Stimulated activated naive CD4-positive, alpha-beta T cell (primary cell): ENCODE measurements around the gene CREB3.

Experiments used
- DNase-seq, 6 experiments: peaks; one replicate each; lab custom pipeline; 2025; lab: John Stamatoyannopoulos, UW

Gene CREB3

DNA sequence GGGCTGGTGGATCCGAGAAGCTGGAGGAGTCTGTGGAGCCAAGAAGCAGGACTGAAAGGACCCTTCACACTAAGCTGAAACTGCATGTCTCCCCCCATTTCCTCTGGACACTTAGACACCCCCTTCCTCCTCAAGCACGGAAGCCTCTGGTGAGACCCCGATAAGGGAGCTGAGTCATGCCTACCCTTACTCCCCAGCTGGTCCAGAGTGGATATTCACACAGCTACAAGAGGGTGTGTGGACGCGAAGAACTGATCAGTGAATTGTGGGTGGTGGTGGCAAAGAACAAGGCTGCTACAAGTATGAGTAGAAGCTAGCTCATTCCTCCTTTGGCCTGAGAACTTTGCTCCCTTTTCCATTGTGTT is 4.8 kb upstream of the CREB3 start:
- no peak for DNase-seq

DNA sequence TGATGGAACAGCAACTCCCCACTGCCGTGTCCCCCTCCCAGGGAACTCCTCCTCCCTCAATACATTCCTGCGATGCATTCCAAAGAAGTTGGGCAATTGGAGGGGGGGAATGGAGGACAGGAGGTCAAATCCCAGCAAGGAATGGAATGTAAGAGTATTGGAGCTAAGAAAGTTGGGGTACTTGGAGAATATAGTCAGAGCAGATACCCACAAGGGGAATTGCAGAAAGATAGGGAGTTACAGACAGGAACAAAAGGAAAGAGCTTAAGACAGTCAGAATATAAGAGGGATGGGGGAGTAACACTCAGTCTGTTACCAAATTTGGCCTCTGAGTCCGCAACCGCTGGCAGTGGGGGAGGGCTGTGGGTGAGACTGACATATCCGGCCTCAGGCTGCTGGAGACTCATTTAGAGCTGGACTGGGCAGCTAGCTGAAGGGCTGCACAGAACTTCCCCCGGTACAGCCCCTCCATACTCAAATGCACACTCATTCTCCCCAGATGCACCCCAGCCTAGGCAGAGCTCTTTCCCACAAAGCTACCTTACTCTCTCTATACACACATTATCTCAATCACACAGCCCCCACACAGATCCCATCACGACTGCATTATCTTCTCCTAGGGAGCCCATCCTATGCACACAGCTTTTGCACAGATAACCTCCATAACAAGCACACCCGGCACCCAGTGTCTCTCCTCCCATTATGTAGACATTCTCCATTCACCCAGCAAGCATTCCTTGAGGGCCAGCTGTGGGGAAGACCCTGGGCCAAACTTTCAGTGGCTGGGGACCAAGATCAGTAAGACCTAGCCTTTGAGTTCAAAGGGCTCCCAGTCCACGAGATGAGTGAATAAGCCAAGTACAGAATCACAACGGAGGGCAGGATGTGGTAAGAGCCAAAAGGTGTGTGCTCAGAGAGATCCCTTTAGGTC is 4.2 kb upstream of the CREB3 start:
- peak in 2 of 6 experiments; percentile 16 to 32 for DNase-seq

DNA sequence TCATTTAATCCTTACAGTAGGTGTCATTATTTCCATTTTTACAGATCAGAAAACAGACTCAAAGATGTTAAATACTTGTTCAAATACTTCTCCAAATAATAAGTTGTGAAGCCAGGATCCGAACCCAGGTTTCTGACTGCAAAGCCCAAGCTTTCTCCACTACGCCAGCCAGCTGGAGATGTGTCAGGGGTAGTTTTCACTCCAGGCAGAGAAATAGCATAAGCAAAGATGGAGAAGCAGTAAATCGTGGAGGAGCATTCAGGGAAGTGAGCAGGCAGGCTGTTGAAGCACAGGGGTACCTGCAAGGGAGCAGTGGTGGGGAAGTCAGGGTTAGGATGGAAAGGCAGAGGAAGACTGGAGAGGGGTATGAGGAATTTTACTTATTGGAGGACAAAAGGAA is 3.4 kb upstream of the CREB3 start:
- no peak for DNase-seq

DNA sequence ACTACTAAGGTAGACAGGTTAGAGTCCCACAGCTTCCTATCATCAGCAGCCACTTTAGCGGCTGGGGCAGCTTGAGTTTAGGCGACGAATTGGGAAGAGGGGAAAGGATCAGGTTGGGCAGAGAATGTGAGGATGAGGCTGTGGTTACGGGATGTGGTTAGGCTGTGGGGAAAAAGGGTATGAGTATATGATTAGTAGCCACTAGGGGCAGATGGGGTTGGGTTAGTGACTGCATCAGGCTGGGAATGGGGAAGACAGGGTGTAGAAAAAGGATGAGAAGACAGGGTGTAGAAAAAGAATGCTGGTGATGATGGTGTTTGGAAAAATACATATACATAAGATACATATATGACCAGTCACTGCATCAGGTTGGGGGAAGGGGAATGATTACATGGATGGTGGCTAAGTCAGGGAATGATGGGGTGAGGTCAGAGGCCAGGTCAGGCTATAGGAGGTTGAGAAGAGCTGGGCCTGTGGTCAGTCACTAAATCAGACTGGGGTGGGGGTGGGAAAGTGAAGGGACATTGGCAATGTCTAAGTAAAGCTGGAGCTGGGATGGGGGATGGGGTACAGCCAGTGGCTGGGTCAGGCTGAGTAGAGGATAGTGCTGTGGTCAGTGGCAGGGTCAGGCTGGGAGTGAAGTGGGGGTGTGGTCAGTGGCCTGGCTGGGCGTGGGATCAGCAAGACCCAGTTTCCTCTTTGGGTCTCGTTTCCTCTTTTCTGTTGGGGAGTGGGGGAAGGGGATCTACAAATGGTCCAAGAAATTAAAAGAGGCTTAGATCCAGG is 2.6 kb upstream of the CREB3 start:
- peak in 1 of 6 experiments; percentile 13 for DNase-seq

DNA sequence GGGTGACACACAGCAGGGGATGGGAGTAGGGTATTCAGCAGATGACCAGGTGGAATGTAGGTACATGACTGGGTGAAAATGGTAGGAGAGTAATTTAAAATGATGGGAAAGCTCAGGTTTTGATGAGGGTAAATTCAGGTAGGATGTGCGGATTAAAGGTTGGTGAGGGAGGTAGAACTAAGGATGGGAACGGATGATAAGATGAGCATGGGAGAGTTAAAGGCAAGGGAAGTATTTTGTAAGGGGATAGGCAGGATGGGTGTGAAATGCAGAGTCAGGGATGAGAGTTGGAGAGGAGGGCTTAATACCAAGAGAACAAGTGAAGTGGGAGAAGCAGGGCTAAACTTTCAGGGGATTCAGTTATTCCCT is 2.0 kb upstream of the CREB3 start:
- DNase-seq = no peak

DNA sequence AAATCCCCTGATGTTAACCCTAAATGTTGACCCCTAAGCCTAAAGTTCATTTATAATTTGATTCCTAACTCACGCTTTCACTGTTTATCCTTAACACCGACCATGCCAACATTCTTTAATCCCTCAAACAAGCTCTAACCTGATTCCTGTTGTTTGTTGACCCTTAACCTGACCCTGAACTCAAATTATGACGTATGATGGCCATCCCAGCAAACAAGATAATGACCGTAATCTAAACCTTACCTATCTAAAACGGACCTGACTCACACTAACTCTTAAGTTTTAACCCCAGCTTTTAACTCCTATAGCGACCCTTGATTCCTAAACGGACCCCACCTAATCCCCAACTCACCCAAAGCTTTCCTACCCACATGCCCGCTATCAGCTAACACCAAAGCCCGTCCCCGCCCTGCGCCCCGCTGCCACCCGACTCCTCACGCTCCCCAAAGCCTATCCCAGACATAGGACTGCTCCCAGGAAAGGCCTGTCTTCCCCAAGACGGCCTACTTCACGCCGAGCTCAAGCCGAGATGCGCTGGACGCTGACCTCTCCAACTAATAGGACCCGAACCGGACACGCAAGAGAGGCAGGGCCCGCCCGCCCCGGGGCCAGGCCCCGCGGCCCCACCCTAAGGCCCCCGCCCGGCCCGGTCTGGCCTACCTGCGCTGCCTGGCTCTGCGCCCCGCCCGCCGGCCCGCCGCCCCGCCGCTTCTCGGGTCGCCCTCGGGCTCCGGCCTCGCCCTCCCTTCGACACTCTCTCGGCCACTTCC is 866 bp upstream of the CREB3 start:
- peak in 2 of 6 experiments; percentile 42 to 43 for DNase-seq

DNA sequence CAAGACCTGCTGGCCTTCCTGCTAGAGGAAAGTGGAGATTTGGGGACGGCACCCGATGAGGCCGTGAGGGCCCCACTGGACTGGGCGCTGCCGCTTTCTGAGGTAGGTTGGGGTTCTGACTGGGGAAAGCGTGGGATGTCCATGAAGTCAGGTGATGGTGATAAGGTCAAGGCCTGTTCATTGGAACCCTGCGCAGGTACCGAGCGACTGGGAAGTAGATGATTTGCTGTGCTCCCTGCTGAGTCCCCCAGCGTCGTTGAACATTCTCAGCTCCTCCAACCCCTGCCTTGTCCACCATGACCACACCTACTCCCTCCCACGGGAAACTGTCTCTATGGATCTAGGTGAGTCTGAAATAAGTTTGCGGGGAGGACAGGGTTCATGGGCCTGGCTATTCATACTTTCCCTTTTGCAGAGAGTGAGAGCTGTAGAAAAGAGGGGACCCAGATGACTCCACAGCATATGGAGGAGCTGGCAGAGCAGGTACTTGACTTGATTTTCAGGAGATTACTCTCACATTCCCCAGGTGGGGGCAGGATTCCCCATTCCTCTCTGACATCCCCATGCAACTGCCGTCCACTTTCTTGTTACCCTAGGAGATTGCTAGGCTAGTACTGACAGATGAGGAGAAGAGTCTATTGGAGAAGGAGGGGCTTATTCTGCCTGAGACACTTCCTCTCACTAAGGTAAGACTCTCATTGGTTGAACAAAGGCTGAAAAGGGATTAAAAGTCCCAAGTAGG is 505 bp downstream of the CREB3 start:
- peak in 2 of 6 experiments; percentile 16 for DNase-seq

DNA sequence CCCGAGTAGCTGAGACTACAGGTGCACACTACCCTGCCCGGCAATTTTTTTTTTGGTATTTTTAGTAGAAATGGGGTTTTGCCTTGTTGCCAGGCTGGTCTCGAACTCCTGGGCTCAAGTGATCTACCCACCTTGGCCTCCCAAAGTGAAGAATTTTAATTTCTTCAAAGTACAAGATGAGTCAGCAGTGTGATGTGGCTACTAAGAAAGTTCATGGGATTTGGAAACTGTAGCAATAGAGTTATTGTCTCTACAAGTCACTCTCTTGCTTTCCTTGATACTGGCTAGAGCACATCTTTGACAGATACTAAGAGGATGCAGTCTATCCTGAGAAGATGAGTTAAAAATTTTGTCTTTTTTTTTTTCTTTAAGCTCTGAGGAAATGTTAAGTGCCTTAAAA is 1.6 kb downstream of the CREB3 start:
- no peak for DNase-seq

DNA sequence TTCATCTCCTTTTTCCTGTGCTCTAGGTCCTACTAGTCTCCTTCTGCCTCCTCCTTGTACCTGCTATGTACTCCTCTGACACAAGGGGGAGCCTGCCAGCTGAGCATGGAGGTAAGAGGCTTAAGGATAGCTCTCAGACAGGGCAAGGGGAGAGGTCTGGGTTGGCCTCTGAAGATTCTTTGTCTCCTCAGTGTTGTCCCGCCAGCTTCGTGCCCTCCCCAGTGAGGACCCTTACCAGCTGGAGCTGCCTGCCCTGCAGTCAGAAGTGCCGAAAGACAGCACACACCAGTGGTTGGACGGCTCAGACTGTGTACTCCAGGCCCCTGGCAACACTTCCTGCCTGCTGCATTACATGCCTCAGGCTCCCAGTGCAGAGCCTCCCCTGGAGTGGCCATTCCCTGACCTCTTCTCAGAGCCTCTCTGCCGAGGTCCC is 3.8 kb downstream of the CREB3 start:
- peak; percentile 30 to 72 (median 58) for DNase-seq

DNA sequence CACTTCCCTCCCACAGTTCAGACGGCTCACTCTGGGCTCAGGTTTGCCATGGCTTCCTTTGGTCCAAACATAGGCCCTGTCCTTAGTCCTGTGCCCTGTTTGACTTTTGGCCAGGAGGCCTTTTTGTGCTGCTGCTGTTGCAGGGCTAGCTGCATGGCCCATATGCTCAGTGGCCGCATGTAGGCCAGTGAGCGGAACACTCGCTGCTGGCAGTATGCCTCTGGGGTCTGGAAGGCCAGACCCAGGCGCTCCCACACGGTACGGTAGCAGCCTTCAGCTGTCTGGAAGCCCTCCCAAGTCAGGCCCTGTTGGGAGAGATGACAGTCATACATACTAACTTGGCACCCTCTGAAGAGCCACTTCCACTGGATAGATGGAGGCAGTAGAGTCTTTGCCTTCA is 4.7 kb downstream of the CREB3 start:
- no peak for DNase-seq

DNA sequence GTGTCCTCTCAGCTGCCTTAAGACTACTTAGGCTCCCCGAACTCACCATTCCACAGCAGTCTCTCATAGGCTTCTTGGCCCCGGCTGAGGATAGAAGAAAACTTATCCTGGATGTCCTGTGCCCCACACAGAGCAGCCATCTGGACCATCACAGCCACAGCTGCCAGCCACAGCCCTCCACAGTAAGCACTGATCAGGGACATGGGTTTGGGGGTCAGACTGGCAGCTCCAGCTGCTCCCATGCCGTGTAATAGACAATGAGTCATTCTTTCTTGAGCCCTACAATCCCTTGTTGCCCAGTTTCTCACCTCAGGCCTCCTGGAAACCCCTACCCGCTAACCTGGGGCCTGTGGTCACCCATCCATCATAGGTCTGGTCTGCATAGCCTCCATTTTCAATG is 5.7 kb downstream of the CREB3 start:
- no peak for DNase-seq

DNA sequence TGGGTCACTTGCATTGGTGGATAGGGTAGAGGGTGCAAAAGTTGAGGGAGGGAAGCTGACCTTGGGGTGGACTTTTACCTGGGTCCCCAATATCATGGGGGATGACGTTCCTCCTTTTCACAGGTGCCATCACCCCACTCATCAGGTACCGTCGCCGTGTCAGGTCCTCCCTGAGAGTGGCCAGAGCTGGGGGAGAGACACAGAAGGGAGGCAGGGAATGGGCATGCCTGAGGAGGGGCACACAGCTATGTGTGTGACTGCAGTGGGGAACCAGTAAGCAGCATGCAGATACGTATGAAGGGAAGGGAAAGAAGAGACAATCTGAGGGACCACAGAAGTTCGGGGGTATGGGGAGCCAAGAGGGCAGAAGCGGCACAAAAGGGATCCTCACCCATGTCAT is 6.5 kb downstream of the CREB3 start:
- DNase-seq = no peak

DNA sequence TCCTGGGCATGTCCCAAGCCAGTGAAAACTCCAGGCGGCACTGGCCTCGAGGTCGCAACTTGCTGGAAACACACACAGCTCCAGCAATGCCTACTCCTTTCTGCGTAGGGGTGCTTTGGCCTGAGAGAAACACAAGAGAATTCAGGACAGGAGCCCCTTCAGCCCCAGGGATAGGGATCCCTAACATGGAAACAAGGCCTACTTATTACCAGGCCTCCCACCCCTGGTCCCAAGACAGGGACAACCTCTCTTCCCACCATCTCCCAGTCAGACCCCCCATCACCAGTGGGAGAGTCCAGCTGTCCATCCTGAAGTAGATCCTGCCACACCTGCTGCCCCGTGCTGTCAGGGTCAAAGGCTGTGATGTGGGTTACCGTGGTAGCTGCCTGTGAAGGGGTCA is 7.8 kb downstream of the CREB3 start:
- DNase-seq = no peak

DNA sequence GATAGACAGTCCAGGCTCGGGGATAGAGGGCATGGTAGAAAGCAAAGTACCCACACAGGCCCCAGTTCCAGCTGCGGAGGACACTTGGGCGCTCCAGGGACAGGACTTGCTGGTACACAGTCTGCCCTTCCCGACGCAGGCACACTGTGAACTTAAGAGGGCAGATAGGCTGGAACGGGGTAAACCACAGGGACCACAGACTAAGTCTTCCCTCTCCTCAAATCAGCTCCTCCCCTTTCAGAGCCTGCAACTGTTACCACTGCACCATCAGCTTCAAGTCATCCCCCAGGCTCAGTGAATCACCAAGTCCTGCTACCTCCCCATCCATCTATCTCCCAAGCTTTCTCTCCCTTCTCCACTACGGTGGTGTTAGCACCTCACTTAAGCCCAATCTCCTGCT is 9.3 kb downstream of the CREB3 start:
- no peak for DNase-seq

DNA sequence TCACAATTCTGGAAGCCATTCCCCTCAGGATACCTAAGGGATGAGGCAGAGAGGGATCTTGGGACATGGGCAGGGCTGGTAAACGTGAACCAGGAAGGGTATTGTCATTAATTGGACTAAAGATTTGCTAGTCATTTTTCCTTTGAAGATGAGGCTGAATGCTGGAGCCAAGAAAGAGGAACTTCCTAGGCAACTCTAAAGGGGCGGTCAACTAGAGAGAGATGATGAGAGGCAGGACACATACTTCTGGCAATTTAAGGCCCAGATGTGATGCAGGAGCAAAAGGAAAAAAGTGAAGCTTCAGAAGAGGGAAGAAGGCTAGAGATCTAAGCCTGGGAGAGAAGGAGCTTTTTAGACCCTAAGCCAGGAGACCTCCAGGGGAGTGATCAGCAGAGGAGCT is 11.0 kb downstream of the CREB3 start:
- no peak for DNase-seq

DNA sequence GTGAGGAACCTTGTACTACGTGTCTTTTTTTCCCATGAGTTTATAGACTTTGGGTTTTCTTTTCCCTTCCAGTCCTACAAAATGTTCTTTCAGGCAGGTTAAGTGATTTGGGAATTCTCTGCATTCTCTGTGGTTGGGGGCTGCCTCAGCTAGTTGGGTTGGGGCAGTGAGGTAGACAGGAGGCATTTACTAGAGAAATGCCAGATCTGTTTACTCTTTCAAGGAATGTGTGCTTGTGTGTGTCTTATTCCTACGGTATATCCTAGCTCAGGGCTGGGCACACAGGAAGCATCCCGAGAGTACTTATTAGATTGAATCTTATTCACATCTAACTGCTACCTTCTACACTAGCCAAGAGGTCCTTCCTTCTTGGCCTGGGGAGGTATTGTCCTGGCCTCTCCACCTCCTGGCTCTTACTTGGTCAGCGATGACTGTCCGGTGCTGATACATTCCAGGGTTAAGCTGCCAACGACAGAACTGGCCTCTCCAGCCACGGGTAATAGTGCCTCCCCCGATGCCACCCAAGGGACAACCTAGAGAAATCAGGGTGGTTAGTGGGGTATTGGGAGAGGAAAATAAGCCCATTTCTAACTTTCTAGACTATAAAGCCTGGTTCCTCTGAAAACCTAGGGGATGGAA is 11.5 kb downstream of the CREB3 start:
- no peak for DNase-seq

DNA sequence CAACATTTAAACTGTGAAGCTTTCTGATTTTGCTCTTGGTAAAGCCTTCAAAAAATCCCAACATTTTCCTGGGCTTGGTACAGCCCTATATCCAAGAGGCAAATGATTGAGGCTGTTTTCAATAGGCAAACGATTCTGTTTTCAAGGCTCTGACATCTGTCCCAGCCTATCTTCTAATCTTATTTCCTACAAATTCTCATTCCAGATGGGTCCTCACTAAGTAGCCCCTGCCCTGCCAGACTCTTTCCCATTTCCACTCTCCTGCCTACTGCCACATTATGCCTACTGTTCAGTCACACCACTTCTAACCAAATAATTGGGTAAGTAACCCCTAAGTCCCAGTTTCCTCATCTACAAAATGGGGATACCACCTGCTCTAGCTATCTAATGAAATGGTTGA is 13.1 kb downstream of the CREB3 start:
- DNase-seq = no peak

DNA sequence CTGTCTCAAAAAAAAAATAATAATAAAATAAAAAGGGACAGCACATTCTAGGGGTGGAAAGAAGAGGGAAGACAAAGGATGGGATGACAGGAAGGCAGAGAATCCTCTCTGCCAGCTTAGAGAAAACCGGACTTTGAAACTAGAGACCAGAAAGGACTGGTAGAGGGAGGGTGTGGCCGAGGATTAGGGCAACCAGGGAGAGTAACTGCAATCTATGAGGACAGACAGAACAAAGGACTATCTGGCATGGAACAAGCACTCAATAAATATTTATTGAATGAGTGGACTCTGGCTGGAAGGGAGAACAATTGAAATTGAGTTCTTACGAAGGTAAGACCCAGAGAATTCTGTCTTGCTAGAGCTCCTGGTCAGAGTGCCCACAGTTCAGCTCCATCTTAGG is 14.1 kb downstream of the CREB3 start:
- no peak for DNase-seq

DNA sequence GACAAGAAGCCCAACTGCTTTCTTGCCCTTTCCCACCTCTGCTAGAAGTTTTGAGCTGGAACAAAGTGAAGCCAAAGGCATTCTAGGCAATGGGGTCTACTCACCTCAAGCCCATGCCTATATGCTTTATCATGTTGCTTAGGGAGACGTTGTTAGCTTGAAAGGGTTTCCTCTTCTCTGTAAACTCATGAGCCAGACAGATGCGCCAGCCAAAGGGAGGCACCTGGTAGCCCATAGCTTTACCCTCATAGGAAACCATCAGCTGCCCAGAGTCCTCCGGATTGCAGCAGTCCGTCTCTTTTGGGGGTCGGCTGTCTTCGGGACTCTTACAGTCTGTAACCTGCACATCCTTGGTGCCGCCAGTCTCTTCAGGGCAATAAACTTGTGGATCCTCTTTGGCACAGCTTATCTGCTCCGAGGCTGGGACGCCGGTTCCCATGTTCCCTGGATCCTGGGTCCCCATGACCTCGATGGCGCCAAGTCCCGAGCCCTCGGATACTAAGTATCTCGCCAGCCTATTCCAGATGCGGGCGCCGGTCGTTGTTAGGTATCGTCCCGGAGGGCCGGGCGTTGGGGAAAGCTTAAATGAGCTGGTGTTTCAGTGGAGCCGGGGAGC is 15.9 kb downstream of the CREB3 start:
- DNase-seq = peak in 3 of 6 experiments; percentile 18 to 54 (median 50)

DNA sequence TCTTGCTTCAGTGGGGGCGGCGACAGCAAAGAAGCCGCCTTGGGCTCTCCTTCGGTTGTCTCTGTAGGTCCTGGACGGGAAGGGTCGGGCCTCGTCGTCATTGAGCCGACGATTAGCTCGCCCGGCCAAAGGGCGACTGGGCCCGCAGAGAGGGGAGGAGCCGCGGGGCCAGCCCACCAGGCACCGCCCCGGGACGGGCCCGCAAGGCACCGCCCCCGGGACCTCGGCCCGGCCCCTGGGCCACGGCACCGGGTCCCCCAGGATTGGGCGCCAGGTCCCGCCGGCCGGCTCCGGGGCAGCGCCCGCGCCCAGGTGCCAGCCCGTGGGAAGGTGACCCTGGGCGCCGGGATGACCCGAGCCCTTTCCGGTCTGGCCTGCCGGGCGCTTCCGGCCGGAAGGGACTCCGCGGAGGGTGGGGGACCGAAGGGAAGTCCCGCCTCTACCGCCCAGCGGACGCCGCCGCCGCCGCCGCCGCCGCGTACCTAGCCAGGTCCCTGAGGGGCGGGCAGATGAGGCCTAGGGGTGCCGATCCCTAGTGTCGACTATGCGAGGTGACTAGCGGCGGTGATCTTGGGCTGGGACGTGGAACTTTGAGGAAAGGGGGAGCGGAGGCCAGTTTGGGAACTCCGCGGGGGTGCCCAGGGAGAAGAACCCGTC is 16.5 kb downstream of the CREB3 start, which contains the start of the genes GBA2 and RGP1:
Gene GBA2 (minus strand): TSS at position 371 of the 657 bp plus-strand sequence. CDS start 524 bp downstream, outside the sequence.
Gene RGP1 (plus strand): TSS at position 430 of the 657 bp plus-strand sequence. CDS start 469 bp downstream, outside the sequence.
- DNase-seq = peak; percentile 36 to 58 (median 49)
